A549 (cell line): ENCODE data around the gene SORCS1. TPM values are rescaled to one million over a fixed set of nuclear protein-coding genes. Genes with fewer than 3 reads are reported as not detected.

Source experiments
- ATAC-seq, 2 experiments: fragments of 200-7000 bp in 1 of 2; fragments of >200 bp in 1 of 2; cut with Nextera tagmentation in 1 of 2; cut with Tn5 transposase in 1 of 2; 3 replicates each; pipeline versions ENCODE4 v1.8.0 to v1.9.1; 2018 to 2020; ENCODE audit warnings: mild to moderate bottlenecking in 1 of 2, moderate library complexity in 1 of 2
- CTCF ChIA-PET: fragments of 300-600 bp; sonication (Branson Sonifier 250); formaldehyde crosslinking; extraction: SDS; loops from one replicate; lab custom pipeline; 2021; ENCODE audit warnings: antibody characterized with exemption, inconsistent platforms; lab: Yijun Ruan, JAX
- POLR2A ChIA-PET: fragments of 350-600 bp; formaldehyde crosslinking; extraction: SDS; loops from one replicate; lab custom pipeline; 2021; ENCODE audit warnings: antibody characterized with exemption, inconsistent platforms; lab: Yijun Ruan, JAX
- DNase-seq, 2 experiments: peaks; one replicate each; pipeline versions ENCODE4 v3.0.0 to v3.0.0-alpha.2; 2011 to 2016; ENCODE audit warnings: low read depth in 1 of 2, low spot score in 1 of 2
- FAIRE-seq: peaks from 2 replicates; lab custom pipeline; 2011; peaks lifted over from hg19 to GRCh38; lab: Jason Lieb, UNC
- H3K27ac ChIP-seq, 2 experiments: fragments of >200 bp; sonication (Bioruptor Twin); formaldehyde crosslinking; 3 replicates each; pipeline ENCODE4 v1.5.1; 2016 to 2017
- H3K4me1 ChIP-seq: fragments of >200 bp; sonication (Bioruptor Twin); formaldehyde crosslinking; 3 replicates; pipeline ENCODE4 v1.6.1; 2016
- H3K4me2 ChIP-seq: fragments of >200 bp; sonication (Bioruptor Twin); formaldehyde crosslinking; 3 replicates; pipeline ENCODE4 v1.6.1; 2016
- H3K4me3 ChIP-seq: fragments of >200 bp; sonication (Bioruptor Twin); formaldehyde crosslinking; 3 replicates; pipeline ENCODE4 v1.5.1; 2016
- H3K9me3 ChIP-seq: fragments of >200 bp; sonication (Bioruptor Twin); formaldehyde crosslinking; 3 replicates; pipeline ENCODE4 v1.6.1; 2016
- CBX8 ChIP-seq: fragments of 200-600 bp; sonication (generic); IDR thresholded peaks from 2 replicates; pipeline ENCODE4 v1.6.1; 2016
- CTCF ChIP-seq: fragments of >200 bp; sonication (Bioruptor Twin); formaldehyde crosslinking; IDR thresholded peaks from 3 replicates; pipeline ENCODE4 v1.5.1; 2016
- ELK1 ChIP-seq: fragments of 150-350 bp; IDR thresholded peaks from 2 replicates; pipeline ENCODE4 v1.6.1; 2014; ENCODE audit warnings: low read depth, mild to moderate bottlenecking, low read length
- EP300 ChIP-seq, 2 experiments: fragments of >200 bp; sonication (Bioruptor Twin); formaldehyde crosslinking; IDR thresholded peaks; 2 replicates in 1 of 2; 3 replicates in 1 of 2; pipeline ENCODE4 v1.6.1; 2016 to 2017
- ESRRA ChIP-seq: fragments of 150-350 bp; IDR thresholded peaks from 2 replicates; pipeline ENCODE4 v1.6.1; 2014; ENCODE audit warnings: mild to moderate bottlenecking, low read length, borderline replicate concordance
- GATA3 ChIP-seq: IDR thresholded peaks from 2 replicates; pipeline ENCODE4 v1.6.1; 2012; ENCODE audit warnings: borderline replicate concordance
- HDAC2 ChIP-seq: fragments of 200-600 bp; sonication (generic); IDR thresholded peaks from 2 replicates; pipeline ENCODE4 v1.6.1; 2016
- JUNB ChIP-seq: fragments of >200 bp; sonication (Bioruptor Twin); formaldehyde crosslinking; IDR thresholded peaks from 2 replicates; pipeline ENCODE4 v1.6.1; 2016
- KDM1A ChIP-seq: fragments of 200-600 bp; sonication (generic); IDR thresholded peaks from 2 replicates; pipeline ENCODE4 v1.6.1; 2016; ENCODE audit warnings: low read depth, mild to moderate bottlenecking
- KDM5A ChIP-seq: fragments of 200-600 bp; sonication (generic); IDR thresholded peaks from 2 replicates; pipeline ENCODE4 v1.6.1; 2016; ENCODE audit warnings: antibody characterized with exemption, mild to moderate bottlenecking
- MAFK ChIP-seq: fragments of 450-650 bp; IDR thresholded peaks from 2 replicates; pipeline ENCODE4 v1.6.1; 2014; ENCODE audit not compliant: partially characterized antibody
- MAX ChIP-seq: IDR thresholded peaks from 2 replicates; pipeline ENCODE4 v1.6.1; 2012
- MYC ChIP-seq: IDR thresholded peaks from 2 replicates; pipeline ENCODE4 v1.6.1; 2012; ENCODE audit warnings: mild to moderate bottlenecking, inconsistent platforms, low read length, improper control_type of control experiment, borderline replicate concordance
- PHF8 ChIP-seq: fragments of 200-600 bp; sonication (generic); IDR thresholded peaks from 2 replicates; pipeline ENCODE4 v1.6.1; 2016; ENCODE audit warnings: low read depth, mild to moderate bottlenecking, antibody characterized with exemption, moderate library complexity, borderline replicate concordance
- POLR2AphosphoS2 ChIP-seq: conservative IDR thresholded peaks from 2 replicates; pipeline ENCODE4 v1.6.1; 2012; ENCODE audit warnings: low read length, improper control_type of control experiment, inconsistent platforms
- RAD21 ChIP-seq, 2 experiments: fragments of >200 bp in 1 of 2; sonication (Bioruptor Twin) in 1 of 2; formaldehyde crosslinking in 1 of 2; IDR thresholded peaks in 1 of 2; conservative IDR thresholded peaks in 1 of 2; 2 replicates in 1 of 2; 3 replicates in 1 of 2; pipeline ENCODE4 v1.6.1; 2012 to 2018; ENCODE audit warnings: inconsistent platforms in 1 of 2
- RARB ChIP-seq: fragments of 250-450 bp; sonication (Bioruptor Pico); IDR thresholded peaks from 2 replicates; pipeline ENCODE4 v1.8.0; 2021; ENCODE audit warnings: mild to moderate bottlenecking, moderate library complexity
- RCOR1 ChIP-seq: fragments of 150-350 bp; IDR thresholded peaks from 2 replicates; pipeline ENCODE4 v1.6.1; 2014; ENCODE audit warnings: antibody characterized with exemption, low read length, low read depth
- REST ChIP-seq: fragments of 200-600 bp; sonication (generic); IDR thresholded peaks from 2 replicates; pipeline ENCODE4 v1.6.1; 2016; ENCODE audit warnings: antibody characterized with exemption, mild to moderate bottlenecking, moderate library complexity
- RFX5 ChIP-seq: fragments of 450-650 bp; IDR thresholded peaks from 2 replicates; pipeline ENCODE4 v1.7.1; 2014; ENCODE audit warnings: antibody characterized with exemption, mild to moderate bottlenecking, moderate library complexity
- SREBF2 ChIP-seq: fragments of 450-650 bp; IDR thresholded peaks from 2 replicates; pipeline ENCODE4 v1.6.1; 2014; ENCODE audit warnings: mild to moderate bottlenecking, moderate library complexity
- USF2 ChIP-seq: fragments of 450-650 bp; IDR thresholded peaks from 2 replicates; pipeline ENCODE4 v1.6.1; 2014; ENCODE audit warnings: antibody characterized with exemption
- ZC3H11A ChIP-seq: fragments of 450-650 bp; IDR thresholded peaks from 2 replicates; pipeline ENCODE4 v1.6.1; 2014; ENCODE audit warnings: antibody characterized with exemption, mild to moderate bottlenecking
- ZFP36 ChIP-seq: fragments of 450-650 bp; IDR thresholded peaks from 2 replicates; pipeline ENCODE4 v1.6.1; 2014; ENCODE audit warnings: borderline replicate concordance; ENCODE audit not compliant: partially characterized antibody
- WGBS: methylation state at CpG from one replicate; pipeline ENCODE4 v1.1.6; 2017; ENCODE audit errors: missing lambda C conversion rate; 5-methylcytosine and 5-hydroxymethylcytosine counted together
- polyA plus RNA-seq, 4 experiments: library from polyadenylated mRNA; depleted of rRNA in 3 of 4; stranded (reverse); fragments of >200 nt; fragmentation: RNase III in 1 of 4; extraction: RNeasy Plus Mini Kit Qiagen cat#74134 plus additional on column Dnase treatment in 1 of 4; gene quantifications; 2 replicates in 3 of 4; 3 replicates in 1 of 4; pipeline ENCODE4 v1.2.3, GENCODE V29; 2011 to 2017

The SORCS1 gene
- polyA plus RNA-seq, 2 of the 4 experiments (the other 2 are of a cell fraction): not detected

- TF ChIP-seq KDM1A (no peak), CBX8 (no peak), RARB (CRISPR knock-in tag) (no peak), CTCF (no peak)
Measured at GRCh38 chr10:106560925-106561640, 603.4 kb downstream of the SORCS1 start (continued).

- ATAC-seq (no peak), FAIRE-seq (no peak), DNase-seq (no peak)
- no peak overlapping the region for H3K27ac ChIP-seq
- H3K4me3 ChIP-seq: no peak overlapping the region
- TF ChIP-seq USF2 (no peak), MAFK (no peak), CBX8 (no peak), MAX (no peak), JUNB (no peak), SREBF2 (no peak), RAD21 (conservative IDR thresholded peaks at IDR 0.05 in 1 of 2, IDR thresholded peaks at IDR 0.05 in 1 of 2) (no peak), EP300 (IDR thresholded peaks at IDR 0.05) (no peak), GATA3 (no peak)
- no peaks in the 10 kb centered on the region for H3K4me1 ChIP-seq
- WGBS: 27% methylated on average over 3 of the region's 3 CpGs
- H3K4me2 ChIP-seq: no peak overlapping the region
- ChIA-PET POLR2A (no interaction called here), CTCF (no interaction called here)
- H3K9me3 ChIP-seq: no peaks in the 10 kb centered on the region
Measured at GRCh38 chr10:106559442-106559841, 605.1 kb downstream of the SORCS1 start.

GRCh38 chr10:106557951-106558733 lies 606.4 kb downstream of the SORCS1 start:
- ChIA-PET CTCF (interaction anchor here (0.7 kb wide), 1 partner anchor 27 kb away, joined by 3 read pairs; no protein-coding TSS in a partner anchor), POLR2A (no interaction called here)
- ATAC-seq: no peak
- peak in 1 of 2 experiments; percentile 10 for DNase-seq
- no peak overlapping the region for H3K4me2 ChIP-seq
- FAIRE-seq: no peak
- no peaks in the 10 kb centered on the region for H3K4me1 ChIP-seq
- WGBS: 5% methylated on average over 7 of the region's 7 CpGs
- H3K4me3 ChIP-seq: no peak overlapping the region
- no peaks in the 10 kb centered on the region for H3K9me3 ChIP-seq
- H3K27ac ChIP-seq: no peak overlapping the region
- TF ChIP-seq ELK1 (no peak), RCOR1 (no peak), HDAC2 (no peak), CBX8 (no peak), KDM5A (no peak), RFX5 (no peak), REST (no peak), MYC (no peak), POLR2AphosphoS2 (no peak), CTCF (no peak), ZC3H11A (no peak), ESRRA (no peak), PHF8 (no peak), GATA3 (no peak), ZFP36 (no peak)
